DLD1 (cell line): ENCODE measurements around the gene AZGP1.
"Not testable (repeated sequence)": the region's sequence is repeated elsewhere in the genome, so short reads cannot be mapped to it uniquely, and the experiment has no call there.

ENCODE experiments used
- in situ Hi-C: cut with HindIII; loops from 2 replicates; pipeline ENCODE4 v1.10.0; 2017; ENCODE audit warnings: low sequenced_read_pairs

Gene AZGP1

DNA sequence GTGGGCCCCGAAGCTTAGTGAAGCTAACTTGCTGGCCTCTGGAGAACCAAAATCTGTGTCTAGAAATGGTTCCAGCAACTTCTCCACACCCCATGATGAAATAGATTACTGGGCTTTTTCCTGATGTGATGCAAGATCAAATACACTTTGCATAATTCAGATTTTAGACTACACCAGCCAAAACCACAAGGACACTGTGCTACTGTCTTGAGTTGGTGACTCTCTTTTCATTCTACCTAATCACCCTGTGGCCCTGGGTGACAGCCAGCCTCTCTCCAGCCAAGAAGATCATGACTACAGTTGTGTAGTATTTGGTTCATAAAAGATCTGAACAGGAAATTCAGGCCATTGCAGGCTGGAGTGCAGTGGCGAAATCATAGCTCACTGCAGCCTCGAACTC is 22.2 kb downstream of the AZGP1 start:
- in situ Hi-C loops: no loop called here

DNA sequence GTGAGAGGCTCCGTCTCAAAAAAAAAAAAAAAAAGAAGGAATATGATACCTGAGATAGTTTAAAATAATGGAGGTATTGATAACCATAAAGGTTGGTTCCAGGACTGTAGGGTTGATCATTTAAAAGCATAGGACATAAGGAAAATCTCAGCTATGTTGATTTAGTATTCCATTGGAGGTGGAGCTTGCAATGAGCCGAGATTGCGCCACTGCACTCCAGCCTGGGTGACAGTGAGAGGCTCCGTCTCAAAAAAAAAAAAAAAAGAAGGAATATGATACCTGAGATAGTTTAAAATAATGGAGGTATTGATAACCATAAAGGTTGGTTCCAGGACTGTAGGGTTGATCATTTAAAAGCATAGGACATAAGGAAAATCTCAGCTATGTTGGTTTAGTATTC is 23.2 kb downstream of the AZGP1 start:
- in situ Hi-C loops: not testable (repeated sequence)

DNA sequence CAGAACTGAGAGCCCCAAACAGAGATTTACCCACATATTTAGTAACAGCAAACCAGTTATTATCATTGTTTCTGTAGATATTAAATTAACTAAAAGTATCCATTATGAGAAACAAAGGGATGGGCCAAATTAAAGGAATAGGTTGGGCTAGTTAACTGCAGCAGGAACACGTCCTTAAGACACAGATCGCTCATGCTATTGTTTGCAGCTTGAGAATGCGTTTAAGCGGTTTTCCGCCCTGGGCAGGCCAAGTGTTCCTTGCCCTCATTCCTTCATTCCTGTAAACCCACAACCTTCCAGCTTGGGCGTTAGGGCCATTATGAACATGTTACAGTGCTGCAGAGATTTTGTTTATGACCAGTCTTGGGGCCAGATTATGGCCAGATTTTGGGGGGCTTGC is 25.0 kb downstream of the AZGP1 start:
- in situ Hi-C loops: not testable (repeated sequence)

DNA sequence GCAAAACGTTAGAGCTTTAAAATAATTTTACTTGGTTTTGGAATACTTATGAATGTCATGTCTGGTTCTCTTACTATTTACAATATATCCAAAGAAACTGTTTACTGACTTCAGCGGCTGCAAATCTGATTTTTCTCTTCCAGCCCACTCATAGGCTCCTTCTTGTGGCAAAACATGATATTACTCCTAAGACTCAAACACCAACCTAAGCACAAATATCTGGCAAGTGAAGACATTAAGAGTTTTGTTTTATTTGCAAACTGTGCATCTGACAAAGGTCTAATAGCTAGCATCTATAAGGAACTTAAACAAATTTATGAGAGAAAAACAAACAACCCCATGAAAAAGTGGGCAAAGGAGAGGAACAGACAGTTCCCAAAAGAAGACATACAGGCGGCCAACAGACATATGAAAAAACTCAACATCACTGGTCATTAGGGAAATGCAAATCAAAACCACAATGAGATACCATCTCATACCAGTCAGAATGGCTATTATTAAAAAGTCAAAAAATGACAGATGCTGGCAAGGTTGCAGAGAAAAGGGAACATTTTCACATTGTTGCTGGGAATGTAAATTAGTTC is 26.1 kb downstream of the AZGP1 start:
- in situ Hi-C loops: no loop called here

DNA sequence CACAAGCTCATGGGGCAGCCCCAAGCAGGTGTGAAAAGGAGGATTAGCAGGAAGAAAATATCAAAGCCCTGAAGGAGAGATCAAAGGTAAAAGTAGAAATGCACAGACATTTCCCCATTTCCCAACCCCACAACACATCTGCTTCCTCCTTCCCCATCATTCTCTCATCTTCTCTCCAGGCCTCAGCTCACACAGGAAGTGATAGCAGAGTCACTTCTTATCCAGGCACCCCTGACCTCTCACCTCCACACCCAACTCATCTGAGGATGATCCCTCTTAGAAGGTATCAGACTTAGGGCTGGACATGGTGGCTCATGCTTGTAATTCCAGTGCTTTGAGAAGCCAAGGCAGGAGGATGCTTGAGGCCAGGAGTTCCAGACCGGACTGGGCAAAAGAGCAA is 28.2 kb downstream of the AZGP1 start:
- in situ Hi-C loops: no loop called here

DNA sequence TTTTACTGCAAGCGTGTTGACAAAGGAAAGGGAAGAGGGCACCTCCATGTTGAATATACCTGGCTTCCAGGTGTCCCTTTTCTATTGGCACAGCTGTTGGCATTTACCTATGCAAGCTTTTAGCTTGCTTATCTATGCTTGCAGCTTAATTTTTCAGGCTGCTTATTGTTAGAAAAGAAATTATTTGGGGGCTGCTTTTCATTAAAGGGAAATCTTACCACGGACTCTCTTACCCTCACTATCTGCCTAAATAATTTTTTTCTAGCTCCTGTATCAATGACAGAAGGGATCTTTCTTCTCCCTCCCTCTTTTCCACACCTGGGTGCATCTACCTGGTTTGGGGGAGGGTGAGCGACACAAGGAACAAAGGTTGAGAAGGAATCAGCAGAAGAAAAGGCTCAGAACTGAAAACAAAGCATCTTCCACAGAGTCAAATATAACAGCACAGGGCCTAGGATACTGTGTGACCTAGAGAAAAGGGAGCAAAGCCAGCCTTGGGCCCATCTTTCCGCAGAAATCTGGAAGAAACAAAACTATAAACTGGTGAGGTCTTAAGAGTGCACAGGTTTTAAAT is 31.2 kb downstream of the AZGP1 start:
- in situ Hi-C loops: no loop called here

DNA sequence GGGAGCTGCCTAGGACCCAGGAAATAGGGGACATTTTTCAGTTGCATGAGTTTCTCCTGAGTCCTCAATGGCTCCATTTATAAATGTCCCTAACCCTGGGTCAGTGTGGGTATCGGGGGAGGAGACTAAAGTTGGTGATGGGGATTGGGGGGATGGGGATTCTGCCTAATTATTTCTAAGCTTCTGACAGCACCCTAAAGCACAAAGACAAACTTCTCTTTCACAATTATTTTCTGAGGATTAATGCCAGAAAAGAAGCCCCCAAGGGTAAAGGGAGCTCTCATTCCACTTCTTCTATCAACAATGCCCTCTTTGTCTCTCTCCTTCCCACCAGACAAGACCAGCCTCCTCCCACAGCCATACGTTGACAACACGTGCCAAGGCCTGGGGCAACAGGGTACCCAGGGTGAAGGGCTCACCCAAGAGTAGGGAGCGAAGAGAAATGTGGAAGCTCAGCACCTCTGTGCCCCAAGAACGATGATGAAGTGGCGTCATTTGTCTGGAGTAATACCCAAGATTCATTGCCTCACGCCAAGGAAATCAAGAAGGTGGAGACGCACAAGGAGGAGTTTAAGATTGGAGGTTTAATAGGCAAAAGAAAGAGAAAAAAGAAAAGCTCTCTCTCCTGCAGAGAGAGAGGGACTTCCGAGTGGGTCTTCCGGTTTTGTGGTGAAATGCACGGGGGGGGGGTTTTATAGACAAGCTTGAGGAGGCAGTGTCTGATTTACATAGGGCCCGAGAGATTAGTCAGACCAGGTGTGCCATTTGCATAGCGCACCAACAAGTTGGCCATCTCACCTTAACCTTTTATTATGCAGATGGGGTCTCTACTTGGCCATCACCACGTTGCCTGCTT is 32.0 kb downstream of the AZGP1 start:
- in situ Hi-C loops: no loop called here

DNA sequence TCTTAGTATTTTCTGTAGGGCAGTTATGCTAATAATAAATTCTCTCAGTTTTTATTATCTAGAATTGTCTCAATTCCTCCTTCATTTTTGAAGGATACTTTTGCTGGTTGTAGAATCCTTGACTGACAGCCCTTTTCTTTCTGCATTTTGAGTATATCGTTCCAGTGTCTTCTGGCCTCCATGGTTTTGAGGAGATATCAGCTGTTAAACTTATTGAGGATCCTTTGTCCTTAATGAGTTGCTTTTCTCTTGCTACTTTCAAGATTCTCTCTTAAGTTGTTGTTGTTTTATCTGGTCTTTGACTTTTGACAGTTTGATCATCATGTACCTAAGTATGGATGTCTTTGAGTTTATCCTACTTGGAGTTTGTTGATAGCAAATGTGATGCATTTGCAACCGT is 37.5 kb downstream of the AZGP1 start:
- in situ Hi-C loops: no loop called here

DNA sequence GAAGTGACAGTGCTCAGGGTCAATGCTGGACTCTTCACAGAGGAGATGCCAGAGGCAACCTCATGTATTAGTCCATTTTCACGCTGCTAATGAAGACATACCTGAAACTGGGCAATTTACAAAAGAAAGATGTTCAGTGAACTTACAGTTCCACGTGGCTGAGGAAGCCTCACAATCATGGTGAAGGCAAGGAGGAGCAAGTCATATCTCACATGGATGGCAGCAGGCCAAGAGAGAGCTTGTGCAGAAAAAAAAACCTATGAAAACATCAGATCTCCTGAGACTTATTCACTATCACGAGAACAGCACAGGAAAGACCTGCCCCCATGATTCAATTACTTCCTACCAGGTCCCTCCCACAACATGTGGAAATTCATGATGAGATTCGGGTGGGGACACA is 40.8 kb downstream of the AZGP1 start:
- in situ Hi-C loops: not testable (repeated sequence)

DNA sequence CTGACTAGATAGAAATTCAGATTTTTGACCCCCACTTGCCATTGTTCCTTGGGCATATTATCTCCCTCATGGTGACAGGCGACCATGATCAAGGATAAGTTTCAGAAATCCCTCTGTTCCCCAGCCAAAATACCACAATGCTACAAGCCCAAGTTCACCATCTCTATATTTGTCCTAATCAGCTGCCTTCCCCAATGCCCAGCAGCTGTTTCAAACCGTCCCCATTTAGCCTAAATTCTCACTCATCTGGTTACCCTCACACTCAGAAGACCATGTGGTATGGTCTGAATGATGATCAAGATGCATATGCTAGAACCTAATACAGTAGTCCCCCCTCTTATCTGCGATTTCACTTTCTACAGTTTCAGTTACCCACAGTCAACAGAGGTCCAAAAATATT is 45.5 kb downstream of the AZGP1 start:
- in situ Hi-C loops: no loop called here

DNA sequence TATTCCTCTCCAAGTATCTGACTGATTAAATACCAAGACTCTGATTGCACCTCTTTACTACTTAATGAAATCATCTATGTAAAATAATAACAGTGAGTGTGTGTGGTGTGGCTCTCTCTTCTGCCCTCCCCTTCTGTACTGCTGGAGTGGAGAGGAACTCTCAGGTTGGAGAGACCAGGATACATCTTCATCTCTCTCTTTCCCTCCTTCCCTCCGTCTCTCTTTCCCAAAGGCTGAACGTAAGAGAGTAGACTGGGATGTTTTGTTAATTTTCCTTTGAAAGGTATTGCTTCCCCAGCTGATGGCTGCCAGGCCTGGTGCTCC is 46.1 kb downstream of the AZGP1 start:
- in situ Hi-C loops: loop anchor here (10.0 kb wide), 1 partner anchor 65 kb away; no protein-coding TSS in a partner anchor

DNA sequence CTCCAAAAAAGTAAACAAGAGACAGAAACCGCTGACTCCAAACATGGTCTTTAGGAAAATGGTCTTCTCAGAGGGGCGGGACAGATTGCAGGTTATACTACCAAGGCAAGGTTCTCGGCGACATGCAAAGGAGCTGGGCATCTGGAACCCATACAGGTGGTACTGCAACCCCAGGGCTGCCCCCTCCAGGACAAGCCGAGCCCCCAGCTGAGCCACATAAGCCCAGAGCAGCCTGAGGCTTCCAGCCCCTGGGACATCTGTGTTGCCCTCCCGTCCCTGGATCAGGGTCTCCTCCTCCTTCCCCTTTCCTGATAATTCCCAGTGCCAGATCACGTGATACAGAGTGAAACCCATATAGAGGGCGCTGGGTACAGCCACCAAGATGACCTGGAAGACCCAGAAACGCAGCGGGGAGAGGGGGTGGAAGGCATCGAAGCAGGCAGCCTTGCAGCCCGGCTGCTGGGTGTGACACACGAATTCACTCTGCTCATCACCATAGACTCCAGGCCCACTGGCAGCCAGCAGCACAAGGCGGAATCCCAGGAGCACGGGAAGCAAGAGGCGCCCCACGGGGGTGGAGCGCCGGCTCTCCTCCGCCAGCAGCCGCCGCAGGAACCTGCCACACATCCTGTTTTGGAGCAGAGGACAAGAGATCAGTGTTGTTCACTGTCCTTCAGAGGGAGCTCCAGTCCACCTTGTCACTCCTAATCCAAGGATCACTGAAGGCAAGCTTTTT is 46.7 kb downstream of the AZGP1 start, which contains the start of gene GJC3:
GJC3 (minus strand) TSS at position 627 of the 736 bp plus-strand sequence; CDS start at position 627, 0 bp downstream.
- in situ Hi-C loops: loop anchor here (10.0 kb wide), 1 partner anchor 66 kb away; no protein-coding TSS in a partner anchor

DNA sequence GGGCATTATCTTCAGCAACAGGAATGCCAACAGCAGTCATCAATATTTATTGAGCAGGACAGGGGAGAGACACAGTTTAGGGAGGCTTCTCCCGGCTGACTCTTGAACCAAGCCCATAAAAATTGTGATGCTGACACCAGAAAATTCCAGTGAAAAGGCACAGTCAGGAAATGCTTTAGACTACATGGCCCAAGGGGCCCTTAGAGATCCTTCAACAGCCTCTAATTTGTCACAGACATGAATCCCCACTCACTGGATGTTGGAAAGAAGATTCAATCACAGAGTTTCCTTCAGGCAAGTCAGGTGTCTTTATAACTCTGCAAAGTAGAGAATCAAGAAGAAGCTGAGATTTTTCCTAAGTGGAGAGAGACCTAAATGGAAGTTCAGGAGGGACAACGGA is 47.6 kb downstream of the AZGP1 start:
- in situ Hi-C loops: loop anchor here (10.0 kb wide), 1 partner anchor 67 kb away; no protein-coding TSS in a partner anchor

DNA sequence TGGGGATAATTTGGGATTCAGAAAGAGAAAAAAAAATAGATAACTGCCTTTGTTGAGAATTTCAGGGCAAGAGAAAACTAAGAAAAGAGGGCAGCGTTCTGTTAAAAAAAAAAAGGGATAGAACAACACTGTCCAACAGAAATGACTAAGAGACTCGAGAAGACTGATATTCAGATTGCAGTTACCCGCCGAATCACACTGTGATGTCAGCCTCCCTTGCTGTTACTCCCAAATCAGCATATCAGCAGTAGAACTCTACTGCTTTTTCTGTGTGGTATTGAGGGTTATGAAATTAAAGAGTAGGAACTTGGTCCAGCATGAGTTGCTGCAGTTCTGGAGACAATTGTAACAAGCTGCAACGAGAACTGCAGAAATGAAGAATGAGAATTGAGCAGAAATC is 48.3 kb downstream of the AZGP1 start:
- in situ Hi-C loops: loop anchor here (10.0 kb wide), 1 partner anchor 67 kb away; no protein-coding TSS in a partner anchor

DNA sequence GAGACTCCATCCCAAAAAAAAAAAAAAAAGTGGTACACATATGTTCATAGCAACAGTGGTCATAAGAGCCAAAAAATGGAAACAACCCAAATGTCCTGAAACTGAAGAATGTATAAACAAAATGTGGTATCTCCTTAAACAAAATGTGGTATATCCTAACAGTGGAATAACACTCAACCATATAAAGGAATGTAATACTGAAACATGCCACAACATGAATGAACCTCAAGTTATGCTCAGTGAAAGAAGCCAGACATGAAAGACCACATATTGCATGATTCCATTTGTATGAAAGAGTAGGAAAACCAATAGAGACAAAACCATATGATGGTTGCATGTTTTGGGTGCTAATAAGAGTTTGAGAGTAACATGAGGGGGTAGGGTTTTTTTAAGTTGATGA is 49.5 kb downstream of the AZGP1 start:
- in situ Hi-C loops: loop anchor here (10.0 kb wide), 1 partner anchor 68 kb away; no protein-coding TSS in a partner anchor

DNA sequence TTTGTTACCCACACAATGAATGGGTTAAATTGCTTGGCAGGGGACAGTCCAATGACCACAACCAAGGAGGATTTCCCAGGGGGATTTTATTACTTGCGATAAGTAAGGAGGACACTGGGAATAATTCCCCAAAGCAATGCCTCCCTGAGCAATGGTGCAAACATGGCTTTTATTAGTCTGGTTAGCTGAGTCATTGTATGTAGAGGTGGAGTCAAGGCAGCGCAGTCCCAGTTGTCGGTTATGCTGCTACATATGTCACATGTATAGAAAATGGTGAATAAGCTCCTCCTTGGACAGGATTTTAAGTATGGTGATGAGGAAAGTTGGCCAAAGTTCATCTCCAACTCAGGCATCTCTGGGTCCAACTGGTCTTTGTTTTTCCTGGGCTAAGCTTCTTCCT is 52.6 kb downstream of the AZGP1 start:
- in situ Hi-C loops: loop anchor here (10.0 kb wide), 1 partner anchor 72 kb away; no protein-coding TSS in a partner anchor

DNA sequence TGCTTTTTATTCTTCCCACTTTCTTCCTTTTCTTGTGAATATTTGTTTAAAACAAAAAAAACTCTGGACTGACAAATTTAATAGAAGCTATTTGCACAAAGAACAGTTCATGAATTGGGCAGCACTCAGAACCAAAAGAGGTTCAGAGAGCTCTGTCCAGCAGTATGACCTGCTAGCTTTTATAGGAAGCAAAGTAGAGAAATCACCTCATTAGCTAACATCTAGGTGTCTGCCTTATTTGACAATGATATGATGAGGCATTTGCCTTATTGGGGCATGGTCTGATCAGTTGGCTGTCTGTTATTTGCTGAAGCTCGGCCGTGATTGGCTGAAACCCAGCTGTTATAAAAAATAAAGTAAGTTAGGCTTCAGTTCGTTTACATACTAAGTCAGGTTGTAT is 55.7 kb downstream of the AZGP1 start:
- in situ Hi-C loops: loop anchor here (10.0 kb wide), 1 partner anchor 75 kb away; no protein-coding TSS in a partner anchor

DNA sequence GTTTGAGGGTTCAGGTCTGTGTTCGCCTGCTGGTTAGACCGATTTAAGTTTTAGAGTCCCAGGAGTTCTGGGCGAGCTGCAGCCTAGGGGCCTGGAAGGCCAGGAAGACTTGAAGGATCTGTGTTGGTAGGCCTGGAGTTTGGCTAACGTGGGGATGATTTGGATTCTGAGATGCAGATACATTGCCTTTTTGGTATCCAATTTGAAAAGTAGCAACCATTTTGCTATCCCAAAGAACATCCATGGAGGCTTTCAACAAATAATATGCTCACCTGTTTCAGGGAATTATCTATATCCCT is 56.1 kb downstream of the AZGP1 start:
- in situ Hi-C loops: loop anchor here (10.0 kb wide), 1 partner anchor 75 kb away; no protein-coding TSS in a partner anchor

DNA sequence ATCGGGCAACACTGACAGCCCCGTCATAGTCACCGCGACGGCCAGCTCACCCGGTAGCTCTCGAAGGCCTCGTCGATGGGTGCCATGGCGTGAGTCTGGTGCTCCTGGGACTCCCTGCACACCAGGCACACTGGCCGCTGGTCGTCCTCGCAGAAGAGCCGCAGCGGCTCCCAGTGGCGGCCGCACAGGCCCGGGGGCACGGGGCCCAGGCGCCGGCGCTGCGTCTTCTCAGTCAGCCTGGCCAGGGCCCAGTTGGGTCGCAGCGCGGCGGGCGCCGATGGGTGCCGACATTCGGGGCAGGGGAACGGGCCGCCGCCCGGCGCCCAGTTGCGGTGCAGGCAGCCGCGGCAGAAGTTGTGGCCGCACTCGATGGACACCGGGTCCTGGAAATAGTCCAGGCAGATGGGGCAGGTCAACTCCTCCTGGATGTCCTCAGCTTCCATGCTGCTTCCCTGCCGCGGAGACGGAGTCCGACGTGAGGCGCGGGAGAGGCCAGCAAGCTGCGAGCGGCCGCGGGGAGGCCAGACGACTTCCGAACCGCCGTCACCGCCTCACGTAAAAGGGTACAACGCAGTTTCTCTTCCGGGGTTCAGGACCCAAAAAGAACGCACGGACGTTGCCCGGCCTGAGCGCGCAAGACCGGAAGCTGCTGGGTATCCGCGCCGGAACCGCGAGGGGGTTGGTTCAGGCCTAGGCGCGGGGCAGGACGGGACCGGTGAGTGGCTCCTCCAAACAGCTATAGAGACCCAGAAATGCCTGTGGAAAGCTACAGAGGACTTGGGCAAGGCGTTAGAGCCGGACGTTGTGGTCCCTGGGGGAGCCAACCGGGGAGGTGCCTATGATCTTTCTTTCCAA is 56.6 kb downstream of the AZGP1 start, which contains the start of gene TRIM4:
TRIM4 (minus strand) TSS at position 572 of the 855 bp plus-strand sequence; CDS start at position 443, 129 bp downstream.
- in situ Hi-C loops: no loop called here
